Mesothelial cell of epicardium (in vitro differentiated cells): ENCODE data around the gene CDC25C. TPM values are rescaled to one million over a fixed set of nuclear protein-coding genes. Genes with fewer than 3 reads are reported as not detected.

Experiments
- DNase-seq, 2 experiments: peaks; one replicate each; pipeline ENCODE4 v3.0.0; 2021; ENCODE audit warnings: low spot score in 2 of 2; ENCODE audit not compliant: unreplicated experiment in 2 of 2
- H3K27ac Mint-ChIP-seq: 2 replicates; pipeline ENCODE4 v1.8.0; 2021; ENCODE audit warnings: mixed read lengths
- H3K27me3 Mint-ChIP-seq: 2 replicates; pipeline ENCODE4 v1.8.0; 2021; ENCODE audit warnings: low read depth, mixed read lengths
- H3K36me3 Mint-ChIP-seq: 2 replicates; pipeline ENCODE4 v1.8.0; 2021; ENCODE audit warnings: mixed read lengths
- H3K4me1 Mint-ChIP-seq: 2 replicates; pipeline ENCODE4 v1.8.0; 2021; ENCODE audit warnings: mixed read lengths
- H3K4me3 Mint-ChIP-seq: 2 replicates; pipeline ENCODE4 v1.8.0; 2021; ENCODE audit warnings: mild to moderate bottlenecking, moderate library complexity, mixed read lengths
- H3K9me3 Mint-ChIP-seq: 2 replicates; pipeline ENCODE4 v1.8.0; 2021; ENCODE audit warnings: mixed read lengths
- CTCF ChIP-seq: fragments of 200-600 bp; sonication (generic); IDR thresholded peaks from one replicate; pipeline ENCODE4 v1.5.0; 2021; ENCODE audit warnings: antibody characterized with exemption; ENCODE audit not compliant: unreplicated experiment
- total RNA-seq: library from RNA; stranded (reverse); gene quantifications from 3 replicates; pipeline ENCODE4 v1.2.1, GENCODE V29; 2021

CDC25C gene
- total RNA-seq, 1 donor from 2014 or later: 6.7 TPM

- TF ChIP-seq CTCF: peak; percentile 23
- Mint-ChIP-seq H3K36me3 (no peaks in the 10 kb centered on the region), H3K27me3 (no peaks in the 10 kb centered on the region), H3K4me1 (peaks cover 6% of the 10 kb centered on the region), H3K9me3 (no peaks in the 10 kb centered on the region), H3K27ac (no peak overlapping the region), H3K4me3 (no peak overlapping the region)
- DNase-seq: peak; percentile 21 to 48
These were observed 48.5 kb downstream of the CDC25C start for GRCh38 chr5:138282920-138283742.

DNA sequence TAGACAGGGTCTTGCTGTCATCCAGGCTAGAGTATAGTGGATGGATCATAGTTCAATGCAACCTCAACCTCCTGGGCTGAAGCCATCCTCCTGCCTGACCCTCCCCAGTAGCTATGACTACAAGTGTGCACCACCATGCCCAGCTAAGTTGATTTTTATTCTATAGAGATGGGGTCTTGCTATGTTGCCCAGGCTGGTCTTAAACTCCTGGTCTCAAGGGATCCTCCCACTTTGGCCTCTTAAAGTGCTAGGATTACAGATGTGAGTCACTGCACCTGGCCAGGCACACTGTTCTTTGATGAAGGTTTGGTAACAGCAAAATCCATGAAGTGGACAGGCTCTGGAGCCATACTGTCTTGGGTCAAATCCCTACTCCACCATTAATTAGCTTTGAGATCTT lies 50.7 kb downstream of the CDC25C start:
- Mint-ChIP-seq H3K9me3 (no peaks in the 10 kb centered on the region), H3K4me3 (no peak overlapping the region), H3K27me3 (no peaks in the 10 kb centered on the region), H3K4me1 (peaks cover 8% of the 10 kb centered on the region), H3K36me3 (no peaks in the 10 kb centered on the region), H3K27ac (no peak overlapping the region)
- DNase-seq: no peak
- TF ChIP-seq CTCF: no peak

- H3K27ac Mint-ChIP-seq: no peak overlapping the region
These were observed 55.1 kb downstream of the CDC25C start for GRCh38 chr5:138276402-138277054.

GRCh38 chr5:138275895-138276294 lies 55.7 kb downstream of the CDC25C start:
- Mint-ChIP-seq H3K27me3 (peaks cover 11% of the 10 kb centered on the region), H3K4me3 (peak overlapping the region; percentile 8), H3K27ac (no peak overlapping the region), H3K9me3 (no peaks in the 10 kb centered on the region), H3K36me3 (no peaks in the 10 kb centered on the region), H3K4me1 (peaks cover 20% of the 10 kb centered on the region)
- no peak for DNase-seq
- no peak for TF ChIP-seq CTCF

More at GRCh38 chr5:138276402-138277054, 55.1 kb downstream of the CDC25C start:
- Mint-ChIP-seq H3K36me3 (no peaks in the 10 kb centered on the region), H3K9me3 (no peaks in the 10 kb centered on the region), H3K4me1 (peaks cover 20% of the 10 kb centered on the region), H3K27me3 (peaks cover 11% of the 10 kb centered on the region), H3K4me3 (no peak overlapping the region)
- TF ChIP-seq CTCF: no peak
- DNase-seq: no peak

DNA sequence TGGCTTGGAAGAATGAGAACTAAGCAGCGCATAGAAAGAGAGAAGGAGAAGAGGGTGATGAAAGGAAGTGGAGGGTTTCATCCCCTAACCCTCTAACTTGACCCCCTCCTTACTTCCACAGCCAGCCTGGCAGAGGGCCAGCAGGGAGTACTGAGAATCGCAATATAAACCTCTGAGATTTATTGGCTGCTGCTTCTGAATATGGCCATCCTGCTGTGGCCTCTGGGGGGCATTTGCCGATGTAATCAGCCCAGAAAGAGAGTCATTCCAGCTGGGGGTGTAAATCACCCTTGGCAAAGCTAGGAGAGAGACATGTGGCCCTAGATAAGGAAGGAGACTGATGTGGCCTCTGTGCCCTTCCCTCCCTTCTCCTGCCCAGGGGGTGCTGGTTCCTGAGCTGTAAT lies 56.2 kb downstream of the CDC25C start:
- TF ChIP-seq CTCF: no peak
- Mint-ChIP-seq H3K4me1 (peaks cover 20% of the 10 kb centered on the region), H3K9me3 (no peaks in the 10 kb centered on the region), H3K27me3 (peaks cover 11% of the 10 kb centered on the region), H3K36me3 (no peaks in the 10 kb centered on the region), H3K4me3 (peak overlapping the region; percentile 43), H3K27ac (no peak overlapping the region)
- DNase-seq: no peak
